Measurements from ENCODE around the gene DDX59.

DNA sequence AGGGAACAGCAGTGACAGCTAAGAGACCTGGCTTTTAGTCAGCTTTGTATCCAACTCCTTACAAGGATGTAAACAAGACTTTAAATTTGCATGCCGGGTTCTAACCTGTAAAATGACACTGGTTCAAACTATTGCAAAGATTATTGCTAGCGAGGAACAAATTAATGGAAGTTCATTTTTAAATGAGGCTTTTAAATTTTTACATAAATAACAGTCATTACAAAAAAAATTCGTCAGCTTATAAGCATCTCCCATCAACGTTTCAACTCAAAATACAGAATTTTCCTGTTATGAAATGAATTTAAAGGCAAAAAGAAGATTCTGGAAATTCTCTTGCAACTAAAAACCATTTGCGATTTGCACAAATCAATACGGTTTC is 49.8 kb downstream of the DDX59 start:
- no peak for TF ChIP-seq EZH2 (optimal IDR thresholded peaks at IDR 0.05; ENCODE audit: low read depth, low read length)
- TF ChIP-seq, protein P1, sequence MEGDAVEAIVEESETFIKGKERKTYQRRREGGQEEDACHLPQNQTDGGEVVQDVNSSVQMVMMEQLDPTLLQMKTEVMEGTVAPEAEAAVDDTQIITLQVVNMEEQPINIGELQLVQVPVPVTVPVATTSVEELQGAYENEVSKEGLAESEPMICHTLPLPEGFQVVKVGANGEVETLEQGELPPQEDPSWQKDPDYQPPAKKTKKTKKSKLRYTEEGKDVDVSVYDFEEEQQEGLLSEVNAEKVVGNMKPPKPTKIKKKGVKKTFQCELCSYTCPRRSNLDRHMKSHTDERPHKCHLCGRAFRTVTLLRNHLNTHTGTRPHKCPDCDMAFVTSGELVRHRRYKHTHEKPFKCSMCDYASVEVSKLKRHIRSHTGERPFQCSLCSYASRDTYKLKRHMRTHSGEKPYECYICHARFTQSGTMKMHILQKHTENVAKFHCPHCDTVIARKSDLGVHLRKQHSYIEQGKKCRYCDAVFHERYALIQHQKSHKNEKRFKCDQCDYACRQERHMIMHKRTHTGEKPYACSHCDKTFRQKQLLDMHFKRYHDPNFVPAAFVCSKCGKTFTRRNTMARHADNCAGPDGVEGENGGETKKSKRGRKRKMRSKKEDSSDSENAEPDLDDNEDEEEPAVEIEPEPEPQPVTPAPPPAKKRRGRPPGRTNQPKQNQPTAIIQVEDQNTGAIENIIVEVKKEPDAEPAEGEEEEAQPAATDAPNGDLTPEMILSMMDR (IDR thresholded peaks at IDR 0.05; ENCODE audit: low read length): no peak
